Chondrocyte (in vitro differentiated cells): ENCODE results near the gene TSR2. TPM values are rescaled to one million over a fixed set of nuclear protein-coding genes. Genes with fewer than 3 reads are reported as not detected.

Source experiments
- DNase-seq: peaks from one replicate; pipeline ENCODE4 v3.0.0; 2021; ENCODE audit warnings: mixed read lengths, low spot score
- H3K27ac Mint-ChIP-seq: one replicate; pipeline ENCODE4 v1.8.0; 2021; ENCODE audit warnings: mild to moderate bottlenecking, moderate library complexity, mixed read lengths; ENCODE audit not compliant: unreplicated experiment
- H3K27me3 Mint-ChIP-seq: 2 replicates; pipeline ENCODE4 v1.8.0; 2021; ENCODE audit warnings: low read depth, mixed read lengths
- H3K36me3 Mint-ChIP-seq: 2 replicates; pipeline ENCODE4 v1.8.0; 2021; ENCODE audit warnings: low read depth, mixed read lengths
- H3K4me1 Mint-ChIP-seq: 2 replicates; pipeline ENCODE4 v1.8.0; 2021; ENCODE audit warnings: low read depth, mild to moderate bottlenecking, mixed read lengths
- H3K4me3 Mint-ChIP-seq: one replicate; pipeline ENCODE4 v1.8.0; 2021; ENCODE audit warnings: mild to moderate bottlenecking, moderate library complexity, mixed read lengths; ENCODE audit not compliant: unreplicated experiment
- H3K9me3 Mint-ChIP-seq: 2 replicates; pipeline ENCODE4 v1.8.0; 2021; ENCODE audit warnings: low read depth, mixed read lengths
- CTCF ChIP-seq: fragments of 200-600 bp; sonication (generic); IDR thresholded peaks from 2 replicates; pipeline ENCODE4 v1.5.0; 2021; ENCODE audit warnings: antibody characterized with exemption, mild to moderate bottlenecking, moderate library complexity
- total RNA-seq: library from RNA; stranded (reverse); gene quantifications from 3 replicates; pipeline ENCODE4 v1.2.1, GENCODE V29; 2021

Gene TSR2
- total RNA-seq, 1 donor from 2014 or later, result 23.8 TPM

- Mint-ChIP-seq H3K4me1 (no peaks in the 10 kb centered on the region), H3K9me3 (peaks cover 5% of the 10 kb centered on the region), H3K27ac (no peak overlapping the region), H3K36me3 (no peaks in the 10 kb centered on the region), H3K27me3 (no peaks in the 10 kb centered on the region), H3K4me3 (no peak overlapping the region)
- TF ChIP-seq CTCF, result no peak
- no peak for DNase-seq
Observed at GRCh38 chrX:54415534-54416350, 24.5 kb upstream of the TSR2 start.

- Mint-ChIP-seq H3K27ac (no peak overlapping the region), H3K27me3 (no peaks in the 10 kb centered on the region), H3K36me3 (no peaks in the 10 kb centered on the region), H3K4me3 (no peak overlapping the region), H3K4me1 (no peaks in the 10 kb centered on the region), H3K9me3 (peaks cover 5% of the 10 kb centered on the region)
- TF ChIP-seq CTCF, result no peak
- DNase-seq, result no peak
Observed at GRCh38 chrX:54416965-54417364, 23.2 kb upstream of the TSR2 start.

GRCh38 chrX:54419559-54420302, 20.5 kb upstream of the TSR2 start:
- no peak overlapping the region for H3K27ac Mint-ChIP-seq
- no peak overlapping the region for H3K4me3 Mint-ChIP-seq
- H3K36me3 Mint-ChIP-seq, result no peaks in the 10 kb centered on the region
- H3K4me1 Mint-ChIP-seq, result no peaks in the 10 kb centered on the region
- no peak for TF ChIP-seq CTCF
- H3K27me3 Mint-ChIP-seq, result no peaks in the 10 kb centered on the region
- H3K9me3 Mint-ChIP-seq, result peaks cover 11% of the 10 kb centered on the region
- no peak for DNase-seq

- H3K36me3 Mint-ChIP-seq, result no peaks in the 10 kb centered on the region
Observed at GRCh38 chrX:54422168-54422567, 18.0 kb upstream of the TSR2 start.

More at GRCh38 chrX:54422168-54422567, 18.0 kb upstream of the TSR2 start:
- DNase-seq, result no peak
- no peaks in the 10 kb centered on the region for H3K27me3 Mint-ChIP-seq
- peaks cover 7% of the 10 kb centered on the region for H3K9me3 Mint-ChIP-seq
- H3K4me3 Mint-ChIP-seq, result no peak overlapping the region
- H3K27ac Mint-ChIP-seq, result no peak overlapping the region
- TF ChIP-seq CTCF, result no peak
- H3K4me1 Mint-ChIP-seq, result no peaks in the 10 kb centered on the region
